Measurements from ENCODE around the gene LIN37.

The LIN37 gene

DNA sequence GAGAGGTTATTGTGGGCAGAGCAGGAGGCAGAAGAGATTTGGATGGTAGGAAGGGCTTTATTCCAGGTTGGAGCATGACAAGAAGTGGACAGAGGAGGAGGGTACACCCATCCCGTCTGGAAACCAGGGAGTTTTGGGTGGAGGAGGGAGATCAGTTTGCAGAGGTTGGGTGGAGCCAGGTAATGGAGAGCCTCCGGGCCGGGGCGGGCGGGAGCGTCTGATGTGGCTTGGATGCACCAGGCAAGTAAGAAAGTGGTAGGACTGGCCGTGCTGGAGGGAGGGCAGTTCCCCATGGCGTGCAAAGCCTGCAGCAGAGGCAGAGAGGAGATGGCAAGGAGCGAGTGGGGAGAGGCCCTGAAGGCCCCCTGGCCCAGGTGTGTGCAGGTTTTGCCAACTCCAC is 17.0 kb upstream of the LIN37 start:
- Histone ChIP-seq H3K27ac (no peak overlapping the region), H3K4me3 (no peak overlapping the region)
- TF ChIP-seq, protein P1, sequence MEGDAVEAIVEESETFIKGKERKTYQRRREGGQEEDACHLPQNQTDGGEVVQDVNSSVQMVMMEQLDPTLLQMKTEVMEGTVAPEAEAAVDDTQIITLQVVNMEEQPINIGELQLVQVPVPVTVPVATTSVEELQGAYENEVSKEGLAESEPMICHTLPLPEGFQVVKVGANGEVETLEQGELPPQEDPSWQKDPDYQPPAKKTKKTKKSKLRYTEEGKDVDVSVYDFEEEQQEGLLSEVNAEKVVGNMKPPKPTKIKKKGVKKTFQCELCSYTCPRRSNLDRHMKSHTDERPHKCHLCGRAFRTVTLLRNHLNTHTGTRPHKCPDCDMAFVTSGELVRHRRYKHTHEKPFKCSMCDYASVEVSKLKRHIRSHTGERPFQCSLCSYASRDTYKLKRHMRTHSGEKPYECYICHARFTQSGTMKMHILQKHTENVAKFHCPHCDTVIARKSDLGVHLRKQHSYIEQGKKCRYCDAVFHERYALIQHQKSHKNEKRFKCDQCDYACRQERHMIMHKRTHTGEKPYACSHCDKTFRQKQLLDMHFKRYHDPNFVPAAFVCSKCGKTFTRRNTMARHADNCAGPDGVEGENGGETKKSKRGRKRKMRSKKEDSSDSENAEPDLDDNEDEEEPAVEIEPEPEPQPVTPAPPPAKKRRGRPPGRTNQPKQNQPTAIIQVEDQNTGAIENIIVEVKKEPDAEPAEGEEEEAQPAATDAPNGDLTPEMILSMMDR (IDR thresholded peaks at IDR 0.05), result no peak
- no peak for DNase-seq (ENCODE audit: low spot score)

DNA sequence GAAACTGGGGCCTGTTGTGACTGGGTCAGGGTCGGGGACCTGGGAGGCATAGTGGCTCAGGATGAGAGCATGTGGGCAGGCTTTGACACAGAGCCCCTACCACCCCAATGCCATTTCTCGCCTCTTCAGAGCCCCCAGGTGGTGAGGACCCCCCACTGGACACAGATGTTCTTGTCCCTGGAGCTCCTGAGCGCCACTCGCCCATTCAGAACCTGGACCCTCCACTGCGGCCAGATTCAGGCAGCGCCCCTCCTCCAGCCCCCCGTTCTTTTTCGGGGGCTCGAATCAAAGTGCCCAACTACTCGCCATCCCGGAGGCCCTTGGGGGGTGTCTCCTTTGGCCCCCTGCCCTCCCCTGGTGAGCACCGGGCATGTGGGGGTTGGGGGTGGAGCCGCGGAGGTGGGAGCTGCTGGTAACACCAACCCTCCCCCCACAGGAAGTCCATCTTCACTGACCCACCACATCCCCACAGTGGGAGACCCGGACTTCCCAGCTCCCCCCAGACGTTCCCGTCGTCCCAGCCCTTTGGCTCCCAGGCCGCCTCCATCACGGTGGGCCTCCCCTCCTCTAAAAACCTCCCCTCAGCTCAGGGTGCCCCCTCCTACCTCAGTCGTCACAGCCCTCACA is 16.5 kb upstream of the LIN37 start:
- TF ChIP-seq, protein P1 (IDR thresholded peaks at IDR 0.05), result no peak
- no peak for DNase-seq (ENCODE audit: low spot score)

GRCh38 chr19:35732540-35733179 is 15.7 kb upstream of the LIN37 start:
- no peak overlapping the region for H3K4me3 ChIP-seq
- no peak overlapping the region for H3K27ac ChIP-seq
- DNase-seq (ENCODE audit: low spot score), result no peak
- TF ChIP-seq, protein P1 (IDR thresholded peaks at IDR 0.05), result no peak

More for the DNA sequence above, 16.5 kb upstream of the LIN37 start:
- Histone ChIP-seq H3K27ac (no peak overlapping the region), H3K4me3 (no peak overlapping the region)

DNA sequence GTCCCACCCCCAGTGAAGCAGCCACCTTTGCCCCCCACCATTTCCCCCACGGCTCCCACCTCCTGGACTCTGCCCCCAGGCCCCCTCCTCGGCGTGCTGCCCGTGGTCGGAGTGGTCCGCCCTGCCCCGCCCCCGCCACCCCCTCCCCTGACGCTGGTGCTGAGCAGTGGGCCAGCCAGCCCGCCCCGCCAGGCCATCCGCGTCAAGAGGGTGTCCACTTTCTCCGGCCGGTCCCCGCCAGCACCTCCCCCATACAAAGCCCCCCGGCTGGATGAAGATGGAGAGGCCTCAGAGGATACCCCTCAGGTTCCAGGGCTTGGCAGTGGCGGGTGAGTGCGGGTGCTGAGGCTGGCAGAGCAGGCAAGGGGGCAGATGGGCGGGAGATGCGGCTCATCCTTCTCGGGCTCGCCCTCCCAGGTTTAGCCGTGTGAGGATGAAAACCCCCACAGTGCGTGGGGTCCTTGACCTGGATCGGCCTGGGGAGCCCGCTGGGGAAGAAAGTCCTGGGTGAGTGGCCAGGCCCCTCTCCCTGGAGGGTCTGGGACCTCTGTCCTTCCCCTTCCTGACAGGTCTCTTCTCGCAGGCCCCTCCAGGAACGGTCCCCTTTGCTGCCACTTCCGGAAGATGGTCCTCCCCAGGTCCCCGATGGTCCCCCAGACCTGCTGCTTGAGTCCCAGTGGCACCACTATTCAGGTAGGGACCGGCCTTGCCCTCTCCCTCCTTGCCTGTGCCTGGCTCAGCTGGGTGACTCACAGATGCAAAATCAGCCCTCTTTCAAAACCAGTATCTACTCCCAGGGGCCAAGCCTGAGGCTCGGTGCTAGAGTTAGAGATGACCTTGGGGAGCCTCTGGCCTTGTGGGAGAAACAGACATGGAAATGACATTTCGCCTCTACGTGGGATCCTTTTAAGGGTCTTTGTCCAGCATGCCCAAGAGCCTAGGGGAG is 14.9 kb upstream of the LIN37 start:
- TF ChIP-seq, protein P1 (IDR thresholded peaks at IDR 0.05), result no peak
- Histone ChIP-seq H3K4me3 (no peak overlapping the region), H3K27ac (no peak overlapping the region)
- no peak for DNase-seq (ENCODE audit: low spot score)

DNA sequence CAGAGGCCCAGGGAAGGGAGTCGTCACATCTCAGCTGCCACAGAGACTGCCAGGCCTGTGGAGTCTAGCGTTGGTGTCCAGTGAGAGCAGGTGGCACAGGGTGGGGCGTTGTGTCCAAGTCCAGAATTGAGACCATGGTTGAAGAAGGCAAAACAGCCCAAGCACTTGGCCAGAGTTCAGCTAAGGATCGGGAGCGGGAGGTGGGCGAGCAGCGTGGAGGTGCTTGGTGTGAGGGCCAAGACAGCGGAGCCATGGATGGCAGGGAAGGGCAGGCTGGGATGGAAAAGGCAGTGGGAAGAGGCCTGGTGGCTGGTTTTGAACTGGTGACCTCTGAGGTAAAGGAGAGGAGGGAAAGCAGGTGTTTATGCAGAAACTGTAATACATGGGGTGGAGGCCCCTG is 14.1 kb upstream of the LIN37 start:
- H3K4me3 ChIP-seq, result no peak overlapping the region
- no peak overlapping the region for H3K27ac ChIP-seq
- no peak for DNase-seq (ENCODE audit: low spot score)
- TF ChIP-seq, protein P1 (IDR thresholded peaks at IDR 0.05), result no peak

- no peak for DNase-seq (ENCODE audit: low spot score)
- TF ChIP-seq, protein P1 (IDR thresholded peaks at IDR 0.05), result no peak
- Histone ChIP-seq H3K4me3 (no peak overlapping the region), H3K27ac (no peak overlapping the region)
Measured at GRCh38 chr19:35734889-35735288, 13.5 kb upstream of the LIN37 start.
